Gastrocnemius medialis (tissue), 4 donors: ENCODE results near the gene SLC12A4. TPM values are rescaled to one million over a fixed set of nuclear protein-coding genes. Genes with fewer than 3 reads are reported as not detected.

Experiments
- ATAC-seq, 2 donors: fragments of 150-250 bp; one replicate each; pipeline ENCODE4 v1.9.1; 2016
- DNase-seq, 2 donors: peaks; one replicate each; pipeline ENCODE4 v3.0.0-alpha.2; 2019
- H3K27ac ChIP-seq, 4 donors: fragments of 200-600 bp; sonication (generic); 1 replicate in 1 of 4; 2 replicates in 3 of 4; pipeline ENCODE4 v1.5.1; 2016 to 2018; ENCODE audit warnings: mild to moderate bottlenecking in 2 of 4, moderate library complexity in 1 of 4
- H3K27me3 ChIP-seq, 3 donors: fragments of 200-600 bp; sonication (generic) in 2 of 3; 1 replicate in 1 of 3; 2 replicates in 2 of 3; pipeline versions ENCODE4 v1.5.1 to v1.6.0; 2016 to 2019; ENCODE audit warnings: mild to moderate bottlenecking in 1 of 3, moderate library complexity in 1 of 3
- H3K36me3 ChIP-seq, 2 donors: fragments of 200-600 bp; sonication (generic) in 1 of 2; one replicate each; pipeline ENCODE4 v1.5.1; 2017 to 2018
- H3K4me1 ChIP-seq, 2 donors: fragments of 200-600 bp; sonication (generic) in 1 of 2; one replicate each; pipeline ENCODE4 v1.5.1; 2016 to 2017; ENCODE audit warnings: mild to moderate bottlenecking in 2 of 2
- H3K4me3 ChIP-seq, 4 donors: fragments of 200-600 bp; sonication (generic) in 3 of 4; 1 replicate in 1 of 4; 2 replicates in 3 of 4; pipeline ENCODE4 v1.5.1; 2016 to 2019; ENCODE audit warnings: mild to moderate bottlenecking in 2 of 4
- H3K9me3 ChIP-seq, 3 donors: fragments of 200-600 bp; sonication (generic) in 2 of 3; 1 replicate in 1 of 3; 2 replicates in 2 of 3; pipeline ENCODE4 v1.5.1; 2016 to 2019
- CTCF ChIP-seq, 5 experiments: fragments of 450-650 bp in 3 of 5; fragments of 200-600 bp in 2 of 5; sonication (generic) in 2 of 5; IDR thresholded peaks in 4 of 5; conservative IDR thresholded peaks in 1 of 5; 1 replicate in 4 of 5; 2 replicates in 1 of 5; pipeline ENCODE4 v1.5.1; 2016 to 2019; ENCODE audit warnings: antibody characterized with exemption in 5 of 5, mild to moderate bottlenecking in 3 of 5, moderate library complexity in 3 of 5
- POLR2A ChIP-seq, 2 donors: fragments of 450-650 bp; IDR thresholded peaks; one replicate each; pipeline ENCODE4 v1.6.1; 2017; ENCODE audit warnings: antibody characterized with exemption in 2 of 2, mild to moderate bottlenecking in 2 of 2, moderate library complexity in 2 of 2
- in situ Hi-C, 4 donors: fragments of 200-750 bp; cut with MboI; loops; one replicate each; pipeline versions ENCODE4 v1.15.0 to v1.8.0; 2017; ENCODE audit warnings: low sequenced_read_pairs in 4 of 4
- intact Hi-C: fragments of 100-400 bp; cut with DNase I; formaldehyde crosslinking; loops from one replicate; pipeline ENCODE4 v1.15.1; 2023; ENCODE audit warnings: low total_unique reads
- total RNA-seq, 4 donors: library from RNA; depleted of rRNA; stranded (reverse); fragments of >200 nt; gene quantifications; one replicate each; pipeline versions ENCODE4 v1.1.0 to v1.2.3, GENCODE V29; 2016

SLC12A4 gene
- total RNA-seq, 4 donors from 2014 or later = 10.4 to 30.8 (median 15.8) TPM

- intact Hi-C loops = no loop called here
- TF ChIP-seq POLR2A (IDR thresholded peaks at IDR 0.05) (no peak), CTCF (IDR thresholded peaks at IDR 0.05 in 4 of 5, conservative IDR thresholded peaks at IDR 0.05 in 1 of 5) (no peak)
- in situ Hi-C loops = no loop called here
- Histone ChIP-seq H3K27ac (no peak overlapping the region), H3K9me3 (no peaks in the 10 kb centered on the region), H3K4me3 (no peak overlapping the region), H3K4me1 (peaks cover 12 to 19% of the 10 kb centered on the region in 2 donors), H3K27me3 (no peaks in the 10 kb centered on the region), H3K36me3 (peaks cover 0 to 34% of the 10 kb centered on the region in 2 donors)
- DNase-seq (no peak), ATAC-seq (no peak)
These were observed 59.2 kb downstream of the SLC12A4 start for GRCh38 chr16:67909056-67909742.

GRCh38 chr16:67907397-67908180 is 60.8 kb downstream of the SLC12A4 start:
- Histone ChIP-seq H3K36me3 (peaks cover 0 to 34% of the 10 kb centered on the region in 2 donors), H3K9me3 (no peaks in the 10 kb centered on the region), H3K4me3 (no peak overlapping the region), H3K27me3 (no peaks in the 10 kb centered on the region), H3K4me1 (peaks cover 12 to 19% of the 10 kb centered on the region in 2 donors), H3K27ac (peak overlapping the region in 2 of 4 donors; percentile 9 to 20)
- DNase-seq (no peak), ATAC-seq (no peak)
- in situ Hi-C loops (no loop called here), intact Hi-C loops (no loop called here)
- no peak for TF ChIP-seq POLR2A (IDR thresholded peaks at IDR 0.05)
- no peak for TF ChIP-seq CTCF (IDR thresholded peaks at IDR 0.05 in 4 of 5, conservative IDR thresholded peaks at IDR 0.05 in 1 of 5)

- ATAC-seq (no peak), DNase-seq (no peak)
- Histone ChIP-seq H3K27me3 (no peaks in the 10 kb centered on the region), H3K4me3 (no peak overlapping the region), H3K4me1 (peaks cover 19 to 20% of the 10 kb centered on the region in 2 donors), H3K36me3 (no peaks in the 10 kb centered on the region), H3K27ac (peak overlapping the region in 1 of 4 donors; percentile 21), H3K9me3 (no peaks in the 10 kb centered on the region)
- intact Hi-C loops (no loop called here), in situ Hi-C loops (no loop called here)
- TF ChIP-seq CTCF (IDR thresholded peaks at IDR 0.05 in 4 of 5, conservative IDR thresholded peaks at IDR 0.05 in 1 of 5) (no peak), POLR2A (IDR thresholded peaks at IDR 0.05) (no peak)
These were observed 65.6 kb downstream of the SLC12A4 start for GRCh38 chr16:67902831-67903230.

- intact Hi-C loops (no loop called here), in situ Hi-C loops (no loop called here)
- H3K36me3 ChIP-seq = no peaks in the 10 kb centered on the region
- peaks cover 27 to 30% of the 10 kb centered on the region in 2 donors for H3K4me1 ChIP-seq
- H3K9me3 ChIP-seq = no peaks in the 10 kb centered on the region
- ATAC-seq = no peak
- TF ChIP-seq POLR2A (IDR thresholded peaks at IDR 0.05) (no peak), CTCF (IDR thresholded peaks at IDR 0.05 in 4 of 5, conservative IDR thresholded peaks at IDR 0.05 in 1 of 5) (no peak)
- no peak overlapping the region for H3K4me3 ChIP-seq
- no peak overlapping the region for H3K27ac ChIP-seq
- DNase-seq = no peak
- no peaks in the 10 kb centered on the region for H3K27me3 ChIP-seq
These were observed 66.7 kb downstream of the SLC12A4 start for GRCh38 chr16:67901734-67902133.
